Keratinocyte (primary cell): Measurements from ENCODE around the gene PTPRD. TPM values are rescaled to one million over a fixed set of nuclear protein-coding genes. Genes with fewer than 3 reads are reported as not detected.

ENCODE experiments used
- DNase-seq: peaks from one replicate; pipeline ENCODE4 v3.0.0-alpha.2; 2011; ENCODE audit warnings: low read depth, missing footprints, low spot score
- FAIRE-seq: peaks from 2 replicates; lab custom pipeline; 2011; peaks lifted over from hg19 to GRCh38; lab: Jason Lieb, UNC
- H2AFZ ChIP-seq: 2 replicates; pipeline ENCODE4 v1.6.0; 2012; ENCODE audit warnings: low read length, control low read depth, inconsistent platforms; ENCODE audit not compliant: control insufficient read depth
- H3K27ac ChIP-seq: 2 replicates; pipeline ENCODE4 v1.5.1; 2011; ENCODE audit warnings: low read length; ENCODE audit not compliant: control insufficient read depth, insufficient read depth
- H3K27me3 ChIP-seq: 3 replicates; pipeline ENCODE4 v1.6.0; 2011; ENCODE audit warnings: low read length; ENCODE audit not compliant: control insufficient read depth, insufficient read depth; ENCODE audit errors: extremely low read depth
- H3K36me3 ChIP-seq, 2 experiments: 2 replicates in 1 of 2; 3 replicates in 1 of 2; pipeline ENCODE4 v1.5.1; 2011; ENCODE audit warnings: low read length in 2 of 2, mild to moderate bottlenecking in 1 of 2; ENCODE audit not compliant: control insufficient read depth in 2 of 2, insufficient read depth in 2 of 2; ENCODE audit errors: extremely low read depth in 1 of 2
- H3K4me1 ChIP-seq: 3 replicates; pipeline ENCODE4 v1.5.1; 2011; ENCODE audit warnings: low read length; ENCODE audit not compliant: control insufficient read depth, insufficient read depth; ENCODE audit errors: extremely low read depth
- H3K4me2 ChIP-seq: 3 replicates; pipeline ENCODE4 v1.6.0; 2011; ENCODE audit warnings: low read depth, low read length; ENCODE audit not compliant: control insufficient read depth, insufficient read depth; ENCODE audit errors: extremely low read depth
- H3K4me3 ChIP-seq, 3 experiments: fragments of 200-600 bp in 1 of 3; sonication (generic) in 1 of 3; 2 replicates in 2 of 3; 3 replicates in 1 of 3; pipeline ENCODE4 v1.5.1; 2011 to 2016; ENCODE audit warnings: low read length in 3 of 3, mild to moderate bottlenecking in 3 of 3, control low read depth in 2 of 3, inconsistent platforms in 1 of 3, low read depth in 1 of 3, mixed read lengths in 1 of 3, mixed run types in 1 of 3, moderate library complexity in 1 of 3; ENCODE audit not compliant: control insufficient read depth in 2 of 3, insufficient read depth in 2 of 3; ENCODE audit errors: extremely low read depth in 1 of 3
- H3K79me2 ChIP-seq: 2 replicates; pipeline ENCODE4 v1.6.0; 2012; ENCODE audit warnings: low read length; ENCODE audit not compliant: control insufficient read depth, insufficient read depth
- H3K9ac ChIP-seq: 3 replicates; pipeline ENCODE4 v1.6.0; 2011; ENCODE audit warnings: low read length; ENCODE audit not compliant: control insufficient read depth, insufficient read depth; ENCODE audit errors: extremely low read depth
- H3K9me1 ChIP-seq: 3 replicates; pipeline ENCODE4 v1.6.0; 2011; ENCODE audit warnings: low read length; ENCODE audit not compliant: control insufficient read depth, insufficient read depth; ENCODE audit errors: extremely low read depth
- H3K9me3 ChIP-seq: 2 replicates; pipeline ENCODE4 v1.5.1; 2012; ENCODE audit warnings: low read depth, low read length; ENCODE audit not compliant: control insufficient read depth
- H4K20me1 ChIP-seq: 3 replicates; pipeline ENCODE4 v1.6.0; 2011; ENCODE audit warnings: low read length; ENCODE audit not compliant: control insufficient read depth, insufficient read depth; ENCODE audit errors: extremely low read depth
- EZH2 ChIP-seq: IDR thresholded peaks from one replicate; pipeline ENCODE4 v1.6.1; 2012; ENCODE audit warnings: inconsistent platforms, mild to moderate bottlenecking, low read length, moderate library complexity
- dilution Hi-C: fragments of 300-500 bp; cut with MboI; formaldehyde crosslinking; loops from one replicate; pipeline ENCODE4 v1.7.0; 2020; ENCODE audit warnings: low sequenced_read_pairs; ENCODE audit not compliant: extremely low pct_ligation_motif_present
- polyA plus RNA-seq, 5 experiments: library from polyadenylated mRNA; depleted of rRNA in 3 of 5; stranded (reverse) in 3 of 5; stranded (forward) in 1 of 5; unstranded in 1 of 5; fragments of >200 nt; gene quantifications; 1 replicate in 1 of 5; 2 replicates in 3 of 5; 3 replicates in 1 of 5; pipeline versions ENCODE4 v1.2.1 to v1.2.3, GENCODE V29; 2011 to 2012; ENCODE audit warnings: missing spikeins in 2 of 5, low read depth in 1 of 5, low replicate concordance in 1 of 5
- TF ChIP-seq, protein P1 (sequence below), 3 experiments: IDR thresholded peaks in 1 of 3; conservative IDR thresholded peaks in 1 of 3; optimal IDR thresholded peaks in 1 of 3; 2 replicates in 2 of 3; 3 replicates in 1 of 3; pipeline versions ENCODE3 to v1.5.1; 2011; ENCODE audit warnings: low read length in 3 of 3, mild to moderate bottlenecking in 3 of 3, moderate library complexity in 2 of 3, control low read depth in 1 of 3, inconsistent platforms in 1 of 3; ENCODE audit not compliant: insufficient read depth in 2 of 3; ENCODE audit errors: extremely low read depth in 1 of 3

Gene PTPRD
- polyA plus RNA-seq, 1 donor (not counting 4 experiments of a cell fraction or from before 2014, with no cell fraction given), result 0.10 TPM

GRCh38 chr9:10597801-10598200, 15.0 kb downstream of the PTPRD start:
- H4K20me1 ChIP-seq, result no peaks in the 10 kb centered on the region
- no peak overlapping the region for H3K27ac ChIP-seq
- H3K4me1 ChIP-seq, result no peaks in the 10 kb centered on the region
- no peaks in the 10 kb centered on the region for H3K9me1 ChIP-seq
- TF ChIP-seq, protein P1, sequence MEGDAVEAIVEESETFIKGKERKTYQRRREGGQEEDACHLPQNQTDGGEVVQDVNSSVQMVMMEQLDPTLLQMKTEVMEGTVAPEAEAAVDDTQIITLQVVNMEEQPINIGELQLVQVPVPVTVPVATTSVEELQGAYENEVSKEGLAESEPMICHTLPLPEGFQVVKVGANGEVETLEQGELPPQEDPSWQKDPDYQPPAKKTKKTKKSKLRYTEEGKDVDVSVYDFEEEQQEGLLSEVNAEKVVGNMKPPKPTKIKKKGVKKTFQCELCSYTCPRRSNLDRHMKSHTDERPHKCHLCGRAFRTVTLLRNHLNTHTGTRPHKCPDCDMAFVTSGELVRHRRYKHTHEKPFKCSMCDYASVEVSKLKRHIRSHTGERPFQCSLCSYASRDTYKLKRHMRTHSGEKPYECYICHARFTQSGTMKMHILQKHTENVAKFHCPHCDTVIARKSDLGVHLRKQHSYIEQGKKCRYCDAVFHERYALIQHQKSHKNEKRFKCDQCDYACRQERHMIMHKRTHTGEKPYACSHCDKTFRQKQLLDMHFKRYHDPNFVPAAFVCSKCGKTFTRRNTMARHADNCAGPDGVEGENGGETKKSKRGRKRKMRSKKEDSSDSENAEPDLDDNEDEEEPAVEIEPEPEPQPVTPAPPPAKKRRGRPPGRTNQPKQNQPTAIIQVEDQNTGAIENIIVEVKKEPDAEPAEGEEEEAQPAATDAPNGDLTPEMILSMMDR (optimal IDR thresholded peaks at IDR 0.05 in 1 of 3, IDR thresholded peaks at IDR 0.05 in 1 of 3, conservative IDR thresholded peaks at IDR 0.05 in 1 of 3; ENCODE audit: extremely low read depth in 1 of 3, insufficient read depth in 2 of 3, low read length in 3 of 3), result no peak
- TF ChIP-seq EZH2, result no peak
- no peak overlapping the region for H3K4me2 ChIP-seq
- DNase-seq (no peak), FAIRE-seq (no peak)
- no peaks in the 10 kb centered on the region for H3K27me3 ChIP-seq
- no peak overlapping the region for H3K9ac ChIP-seq
- H3K9me3 ChIP-seq, result no peaks in the 10 kb centered on the region
- dilution Hi-C loops, result no loop called here
- no peaks in the 10 kb centered on the region for H3K36me3 ChIP-seq
- H3K4me3 ChIP-seq, result no peak overlapping the region
- no peak overlapping the region for H2AFZ ChIP-seq
- H3K79me2 ChIP-seq, result no peaks in the 10 kb centered on the region

DNA sequence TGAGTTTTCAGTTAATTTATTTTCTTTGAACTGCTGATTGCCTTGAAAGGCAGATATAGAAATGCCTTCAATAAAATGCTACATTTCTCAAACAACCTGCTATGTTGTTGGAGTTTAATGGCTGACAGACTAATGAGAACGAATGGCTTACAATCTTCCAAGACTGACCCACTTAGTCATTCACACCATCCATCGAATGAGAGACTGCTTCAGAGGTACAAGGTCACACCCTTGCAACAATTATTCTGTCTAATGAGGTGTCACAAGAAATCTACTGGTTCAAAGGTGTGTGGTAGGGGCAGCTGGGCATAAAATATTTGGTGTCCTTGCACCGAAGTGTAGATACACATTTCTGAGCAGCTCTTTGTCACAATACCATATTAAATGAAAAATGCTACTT, 18.3 kb downstream of the PTPRD start:
- no peak overlapping the region for H3K9ac ChIP-seq
- H3K27me3 ChIP-seq, result no peaks in the 10 kb centered on the region
- dilution Hi-C loops, result no loop called here
- H4K20me1 ChIP-seq, result no peaks in the 10 kb centered on the region
- H3K9me1 ChIP-seq, result no peaks in the 10 kb centered on the region
- H2AFZ ChIP-seq, result no peak overlapping the region
- FAIRE-seq (no peak), DNase-seq (no peak)
- no peak overlapping the region for H3K4me2 ChIP-seq
- peaks cover under 1% of the 10 kb centered on the region for H3K9me3 ChIP-seq
- H3K36me3 ChIP-seq, result no peaks in the 10 kb centered on the region
- H3K4me3 ChIP-seq, result no peak overlapping the region
- TF ChIP-seq, protein P1 (optimal IDR thresholded peaks at IDR 0.05 in 1 of 3, IDR thresholded peaks at IDR 0.05 in 1 of 3, conservative IDR thresholded peaks at IDR 0.05 in 1 of 3; ENCODE audit: extremely low read depth in 1 of 3, insufficient read depth in 2 of 3, low read length in 3 of 3), result no peak
- H3K27ac ChIP-seq, result no peak overlapping the region
- no peaks in the 10 kb centered on the region for H3K4me1 ChIP-seq
- no peaks in the 10 kb centered on the region for H3K79me2 ChIP-seq
